SK-N-SH treated with all-trans-retinoic acid at 6 μM for 48 hours (cell line): ENCODE data around the gene FPGT.

ENCODE experiments used
- ARNTL ChIP-seq: fragments of 450-650 bp; formaldehyde crosslinking; IDR thresholded peaks from 2 replicates; pipeline ENCODE4 v1.5.0; 2020; ENCODE audit warnings: low read depth, mild to moderate bottlenecking, moderate library complexity, borderline replicate concordance
- OSR1 ChIP-seq: fragments of 250-450 bp; sonication (Bioruptor Pico); IDR thresholded peaks from 2 replicates; pipeline ENCODE4 v1.8.0; 2022; ENCODE audit warnings: moderate library complexity, mild to moderate bottlenecking, inconsistent platforms
- TCF4 ChIP-seq: fragments of 250-450 bp; sonication (Bioruptor Pico); IDR thresholded peaks from 2 replicates; pipeline ENCODE4 v1.8.0; 2021; ENCODE audit warnings: mild to moderate bottlenecking, moderate library complexity, borderline replicate concordance
- TOX ChIP-seq: fragments of 250-450 bp; sonication (Bioruptor Pico); IDR thresholded peaks from 2 replicates; pipeline ENCODE4 v1.8.0; 2021; ENCODE audit warnings: mild to moderate bottlenecking, moderate library complexity, borderline replicate concordance
- TSHZ2 ChIP-seq: fragments of 250-450 bp; sonication (Bioruptor Pico); IDR thresholded peaks from 2 replicates; pipeline ENCODE4 v1.5.0; 2020; ENCODE audit warnings: mild to moderate bottlenecking, moderate library complexity
- ZC3H10 ChIP-seq: fragments of 250-450 bp; sonication (Bioruptor Pico); IDR thresholded peaks from 2 replicates; pipeline ENCODE4 v1.5.1; 2021; ENCODE audit warnings: mild to moderate bottlenecking, moderate library complexity
- ZFP3 ChIP-seq: fragments of 250-450 bp; sonication (Bioruptor Pico); IDR thresholded peaks from 2 replicates; pipeline ENCODE4 v1.5.0; 2020; ENCODE audit warnings: mild to moderate bottlenecking, moderate library complexity
- ZFP30 ChIP-seq: fragments of 450-650 bp; formaldehyde crosslinking; IDR thresholded peaks from 2 replicates; pipeline ENCODE4 v1.5.0; 2022; ENCODE audit warnings: mild to moderate bottlenecking, moderate library complexity

GRCh38 chr1:74236440-74236839, 38.4 kb downstream of the FPGT start:
- TF ChIP-seq TOX (no peak), ZFP30 (no peak), ZC3H10 (CRISPR knock-in tag) (no peak), TCF4 (no peak), TSHZ2 (CRISPR knock-in tag) (no peak), ARNTL (CRISPR knock-in tag) (no peak), ZFP3 (CRISPR knock-in tag) (no peak), OSR1 (CRISPR knock-in tag) (no peak)
